Activated CD8-positive, alpha-beta T cell treated with anti-CD3 and anti-CD28 coated beads for 36 hours (primary cell): Measurements from ENCODE around the gene CEND1. TPM values are rescaled to one million over a fixed set of nuclear protein-coding genes. Genes with fewer than 3 reads are reported as not detected.

Experiments
- ATAC-seq: fragments of 200-7000 bp; cut with Tn5 transposase; one replicate; pipeline ENCODE4 v1.10.0; 2021; ENCODE audit warnings: mild to moderate bottlenecking, moderate library complexity
- CTCF ChIA-PET: fragments of 350-600 bp; sonication (Branson Sonifier 250); formaldehyde crosslinking; loops from one replicate; lab custom pipeline; 2021; ENCODE audit warnings: antibody characterized with exemption; lab: Charles Lee
- POLR2A ChIA-PET: fragments of 350-600 bp; sonication (Branson Sonifier 250); formaldehyde crosslinking; loops from one replicate; lab custom pipeline; 2021; ENCODE audit warnings: antibody characterized with exemption; lab: Charles Lee
- DNase-seq: peaks from one replicate; pipeline ENCODE4 v3.0.0-alpha.2; 2020
- H3K27ac Mint-ChIP-seq: one replicate; pipeline ENCODE4 v1.8.0; 2021; ENCODE audit warnings: mild to moderate bottlenecking, mixed read lengths
- H3K27me3 Mint-ChIP-seq: one replicate; pipeline ENCODE4 v1.8.0; 2021; ENCODE audit warnings: mixed read lengths
- H3K36me3 Mint-ChIP-seq: one replicate; pipeline ENCODE4 v1.8.0; 2021; ENCODE audit warnings: low read depth, mixed read lengths
- H3K4me1 Mint-ChIP-seq: one replicate; pipeline ENCODE4 v1.8.0; 2021; ENCODE audit warnings: low read depth, mixed read lengths
- H3K4me3 Mint-ChIP-seq: one replicate; pipeline ENCODE4 v1.8.0; 2021; ENCODE audit warnings: mild to moderate bottlenecking, moderate library complexity, mixed read lengths
- H3K9me3 Mint-ChIP-seq: one replicate; pipeline ENCODE4 v1.8.0; 2021; ENCODE audit warnings: mixed read lengths
- CTCF ChIP-seq: fragments of 200-600 bp; IDR thresholded peaks from one replicate; pipeline ENCODE4 v1.8.0; 2022; ENCODE audit warnings: antibody characterized with exemption, mild to moderate bottlenecking
- intact Hi-C: fragments of 100-400 bp; cut with micrococcal nuclease; formaldehyde crosslinking; loops from one replicate; pipeline ENCODE4 v1.10.0; 2022
- total RNA-seq, 2 experiments: library from RNA; stranded (reverse); gene quantifications; one replicate each; pipeline ENCODE4 v1.2.3, GENCODE V29; 2021

Gene CEND1
- total RNA-seq, 2 experiments from 2014 or later: 0.20 to 0.25 TPM

GRCh38 chr11:826227-826621 lies 36.3 kb upstream of the CEND1 start:
- no peaks in the 10 kb centered on the region for H3K9me3 Mint-ChIP-seq
- peak overlapping the region; percentile 65 for H3K4me3 Mint-ChIP-seq
- H3K4me1 Mint-ChIP-seq: peaks cover 33% of the 10 kb centered on the region
- ATAC-seq (no peak), DNase-seq (no peak)
- peaks cover 32% of the 10 kb centered on the region for H3K27me3 Mint-ChIP-seq
- H3K36me3 Mint-ChIP-seq: peaks cover 13% of the 10 kb centered on the region
- POLR2A ChIA-PET: interaction anchor here (1.1 to 21.1 kb wide), 4 partner anchors 9 to 20 kb away, joined by 3 to 273 read pairs (median 44); partner anchors contain the start of genes PNPLA2, POLR2L, RPLP2 and TSPAN4
- intact Hi-C loops: no loop called here
- no peak for TF ChIP-seq CTCF
- CTCF ChIA-PET: no interaction called here
- no peak overlapping the region for H3K27ac Mint-ChIP-seq

GRCh38 chr11:825366-826226 lies 35.7 kb upstream of the CEND1 start:
- peaks cover 29% of the 10 kb centered on the region for H3K27me3 Mint-ChIP-seq
- H3K4me3 Mint-ChIP-seq: no peak overlapping the region
- H3K36me3 Mint-ChIP-seq: peaks cover 13% of the 10 kb centered on the region
- intact Hi-C loops: no loop called here
- POLR2A ChIA-PET: interaction anchor here (1.1 to 21.1 kb wide), 6 partner anchors 9 to 19 kb away, joined by 3 to 273 read pairs (median 4); partner anchors contain the start of genes PNPLA2, POLR2L, RPLP2 and TSPAN4
- H3K27ac Mint-ChIP-seq: no peak overlapping the region
- H3K9me3 Mint-ChIP-seq: no peaks in the 10 kb centered on the region
- CTCF ChIA-PET: no interaction called here
- DNase-seq (no peak), ATAC-seq (no peak)
- peaks cover 39% of the 10 kb centered on the region for H3K4me1 Mint-ChIP-seq
- no peak for TF ChIP-seq CTCF

GRCh38 chr11:824942-825341 lies 35.1 kb upstream of the CEND1 start:
- H3K4me1 Mint-ChIP-seq: peaks cover 38% of the 10 kb centered on the region
- no peak for DNase-seq
- no peak overlapping the region for H3K27ac Mint-ChIP-seq
- H3K36me3 Mint-ChIP-seq: peaks cover 13% of the 10 kb centered on the region
- H3K9me3 Mint-ChIP-seq: no peaks in the 10 kb centered on the region
- no peak overlapping the region for H3K4me3 Mint-ChIP-seq
- CTCF ChIA-PET: no interaction called here
- POLR2A ChIA-PET: interaction anchor here (1.1 to 21.1 kb wide), 5 partner anchors 9 to 18 kb away, joined by 3 to 273 read pairs (median 6); partner anchors contain the start of genes PNPLA2, POLR2L, RPLP2 and TSPAN4
- no peak for TF ChIP-seq CTCF
- no peak for ATAC-seq
- peaks cover 27% of the 10 kb centered on the region for H3K27me3 Mint-ChIP-seq
- intact Hi-C loops: no loop called here

- H3K4me3 Mint-ChIP-seq: no peak overlapping the region
- ATAC-seq (no peak), DNase-seq (no peak)
- intact Hi-C loops: no loop called here
- peaks cover 21% of the 10 kb centered on the region for H3K27me3 Mint-ChIP-seq
- H3K4me1 Mint-ChIP-seq: peaks cover 32% of the 10 kb centered on the region
- ChIA-PET POLR2A (interaction anchor here (1.1 to 21.1 kb wide), 5 partner anchors 9 to 18 kb away, joined by 3 to 273 read pairs (median 6); partner anchors contain the start of genes PNPLA2, POLR2L, RPLP2 and TSPAN4), CTCF (no interaction called here)
- no peaks in the 10 kb centered on the region for H3K9me3 Mint-ChIP-seq
- no peak overlapping the region for H3K27ac Mint-ChIP-seq
- peaks cover 13% of the 10 kb centered on the region for H3K36me3 Mint-ChIP-seq
- no peak for TF ChIP-seq CTCF
Measured at GRCh38 chr11:824292-824880, 34.5 kb upstream of the CEND1 start.
